T-helper 2 cell treated with Interferon-gamma antibody and Interleukin-4, amounts not matched to agents 100 ng/mL and 5 ng/mL, for 36 hours (primary cell): Measurements from ENCODE around the gene FOXB1. TPM values are rescaled to one million over a fixed set of nuclear protein-coding genes. Genes with fewer than 3 reads are reported as not detected.

Source experiments
- intact Hi-C: fragments of 100-400 bp; cut with micrococcal nuclease; formaldehyde crosslinking; loops from one replicate; pipeline ENCODE4 v1.15.1; 2023
- total RNA-seq: library from RNA; stranded (reverse); gene quantifications from 2 replicates; pipeline ENCODE4 v1.2.3, GENCODE V29; 2022

FOXB1 gene
- total RNA-seq, 1 donor from 2014 or later, result 1.6 TPM

DNA sequence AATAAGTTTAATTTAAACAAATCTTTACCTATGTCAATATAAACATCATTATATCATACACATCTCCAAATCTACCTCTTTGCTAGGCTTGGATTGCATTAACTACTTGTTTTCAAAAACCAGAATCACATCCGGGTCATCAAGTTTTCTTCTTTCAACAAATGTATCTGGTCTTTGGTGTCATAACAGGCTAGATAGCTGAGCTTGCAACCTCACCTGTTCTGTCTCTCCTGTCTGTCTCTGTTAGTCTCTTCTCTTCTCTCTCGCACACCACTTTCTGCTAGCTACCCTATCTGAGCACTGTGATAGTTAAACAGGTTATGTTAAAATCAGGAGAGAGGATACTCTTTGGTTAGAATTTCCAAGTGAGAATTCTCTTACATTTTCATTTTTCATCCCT lies 6.7 kb downstream of the FOXB1 start:
- intact Hi-C loops, result loop anchor here (10.0 kb wide), 1 partner anchor 64 kb away; no protein-coding TSS in a partner anchor

GRCh38 chr15:60012695-60013094 lies 8.6 kb downstream of the FOXB1 start:
- intact Hi-C loops, result loop anchor here (10.0 kb wide), 1 partner anchor 62 kb away; no protein-coding TSS in a partner anchor

- intact Hi-C loops, result loop anchor here (10.0 kb wide), 1 partner anchor 57 kb away; no protein-coding TSS in a partner anchor
These were observed 13.7 kb downstream of the FOXB1 start for GRCh38 chr15:60017538-60018520.

DNA sequence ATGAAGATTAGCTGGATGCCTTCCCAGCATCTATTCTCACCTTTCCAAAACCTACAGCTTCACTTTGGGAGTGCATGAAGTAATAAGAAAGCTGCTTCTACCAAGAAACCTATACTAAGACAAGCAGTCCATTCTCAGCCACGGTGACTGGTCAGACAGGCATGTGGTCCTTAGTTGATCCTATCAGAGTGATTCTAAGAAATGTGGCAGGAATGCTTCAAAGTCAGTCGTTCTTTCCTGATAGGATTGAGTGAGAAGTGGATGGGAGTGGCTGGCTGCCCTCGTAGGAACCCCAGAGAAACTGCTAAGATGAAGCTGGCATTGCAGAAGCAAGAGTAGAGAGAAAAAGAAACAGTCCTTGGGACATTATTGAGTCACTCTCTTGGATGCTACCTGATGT lies 16.6 kb downstream of the FOXB1 start:
- intact Hi-C loops, result no loop called here

DNA sequence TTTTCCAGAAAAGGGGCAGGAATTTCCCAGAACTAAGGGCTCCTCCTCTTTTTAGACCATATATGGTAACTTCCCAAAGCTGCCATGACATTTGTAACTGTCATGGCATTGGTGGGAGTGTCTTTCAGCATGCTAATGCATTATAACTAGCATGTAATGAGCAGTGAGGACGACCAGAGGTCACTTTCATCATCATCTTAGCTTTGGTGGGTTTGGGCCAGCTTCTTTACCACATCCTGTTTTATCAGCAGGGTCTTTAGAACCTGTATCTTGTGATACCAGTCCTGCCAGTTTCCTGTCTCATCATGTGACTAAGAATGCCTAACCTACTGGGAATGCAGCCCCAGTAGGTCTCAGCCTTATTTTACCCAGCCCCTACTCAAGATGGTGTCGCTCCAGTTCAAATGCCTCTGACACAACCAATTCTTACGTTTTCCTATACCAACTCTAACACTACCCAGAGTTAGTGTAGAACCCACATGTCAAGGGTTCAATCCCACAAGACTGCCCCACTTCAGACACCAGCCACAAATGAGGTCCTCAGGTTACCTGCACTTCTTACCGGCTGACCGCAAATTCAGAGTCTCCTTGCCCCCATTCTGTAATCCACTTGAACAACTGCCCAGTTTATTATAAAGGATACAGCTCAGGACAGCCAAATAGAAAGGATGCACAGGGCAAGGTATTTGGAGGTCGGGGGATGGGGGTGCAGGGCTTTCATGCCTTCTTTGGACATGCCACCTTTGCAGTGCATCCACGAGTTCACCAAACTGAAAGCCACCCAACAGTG lies 17.7 kb downstream of the FOXB1 start:
- intact Hi-C loops, result no loop called here

GRCh38 chr15:60022379-60022741 lies 18.2 kb downstream of the FOXB1 start:
- intact Hi-C loops, result no loop called here

GRCh38 chr15:60026555-60026954 lies 22.4 kb downstream of the FOXB1 start:
- intact Hi-C loops, result no loop called here

- intact Hi-C loops, result no loop called here
These were observed 31.2 kb downstream of the FOXB1 start for GRCh38 chr15:60035344-60035743.

DNA sequence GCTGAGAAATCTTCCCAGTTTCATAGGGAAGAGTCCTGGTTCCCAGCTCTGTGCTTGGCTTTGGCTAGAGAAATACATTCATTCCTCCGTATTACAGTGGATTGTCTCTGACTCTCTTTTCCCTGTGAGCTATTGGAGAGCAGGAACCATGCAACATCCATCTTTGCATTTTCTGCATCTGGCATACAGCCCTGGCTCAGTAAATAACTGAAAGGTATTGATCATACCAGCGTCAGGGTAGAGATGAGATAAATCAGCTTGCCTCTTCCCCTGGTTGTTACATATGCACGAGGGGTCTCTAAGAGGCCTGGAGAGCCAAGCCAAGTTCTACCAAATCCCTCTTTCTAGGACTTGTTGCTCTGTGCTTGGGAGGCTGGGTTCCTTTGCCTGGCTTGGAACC lies 35.2 kb downstream of the FOXB1 start:
- intact Hi-C loops, result no loop called here

DNA sequence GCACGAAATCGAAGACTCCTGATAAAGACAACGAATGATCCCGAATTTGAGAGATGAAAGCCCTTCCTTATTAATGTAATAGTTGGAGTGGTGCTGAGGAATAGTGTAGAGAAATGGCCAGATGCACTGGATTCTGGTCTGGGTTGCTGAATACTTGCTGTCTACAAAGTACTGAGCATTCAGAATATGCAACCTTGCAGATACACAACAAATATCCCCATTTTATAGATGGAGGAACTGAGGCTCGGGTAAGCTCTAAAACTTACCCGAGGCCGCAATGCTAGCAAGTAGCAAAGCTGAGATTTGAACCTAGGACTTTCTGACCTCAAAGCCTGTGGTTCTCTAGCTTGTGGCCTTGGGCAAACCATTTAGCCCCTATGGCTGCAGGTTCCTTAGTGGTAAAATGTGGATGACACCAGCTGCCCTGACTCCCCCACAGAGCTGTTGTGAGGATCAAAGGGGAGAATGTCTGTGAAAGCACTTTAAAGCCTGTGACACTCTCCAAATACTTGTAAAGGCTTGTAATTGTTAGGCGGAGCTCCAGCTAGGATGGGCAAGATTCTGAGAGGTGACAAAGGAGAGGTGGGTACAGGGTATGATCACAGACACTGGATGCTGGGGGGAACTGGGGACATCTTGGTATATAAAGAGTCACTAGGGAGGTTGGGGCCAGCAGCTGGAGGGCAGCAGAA lies 39.8 kb downstream of the FOXB1 start:
- intact Hi-C loops, result loop anchor here (2.0 kb wide), 1 partner anchor 37 kb away; no protein-coding TSS in a partner anchor

GRCh38 chr15:60044636-60045270 lies 40.6 kb downstream of the FOXB1 start:
- intact Hi-C loops, result loop anchor here (2.0 kb wide), 1 partner anchor 38 kb away; no protein-coding TSS in a partner anchor

- intact Hi-C loops, result no loop called here
These were observed 43.6 kb downstream of the FOXB1 start for GRCh38 chr15:60047701-60048100.

DNA sequence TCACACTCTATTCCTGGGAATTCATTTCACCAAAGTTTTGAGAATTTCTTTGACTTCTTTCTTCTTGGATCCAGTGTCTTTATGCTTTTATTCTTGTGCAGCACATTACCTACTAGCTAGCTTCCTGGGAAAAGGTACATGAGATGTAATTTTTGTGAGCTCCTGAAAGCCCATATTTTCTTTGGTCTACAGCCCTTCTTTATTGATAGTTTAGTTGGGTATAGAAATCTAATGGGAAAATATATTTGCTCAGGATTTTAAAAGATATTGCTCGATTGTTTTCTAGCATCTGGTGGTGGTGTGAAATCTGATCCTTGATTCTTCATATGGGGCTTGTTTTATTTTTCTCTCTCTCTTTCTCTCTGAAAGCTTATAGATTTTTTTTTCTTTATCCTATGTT lies 45.8 kb downstream of the FOXB1 start:
- intact Hi-C loops, result no loop called here

DNA sequence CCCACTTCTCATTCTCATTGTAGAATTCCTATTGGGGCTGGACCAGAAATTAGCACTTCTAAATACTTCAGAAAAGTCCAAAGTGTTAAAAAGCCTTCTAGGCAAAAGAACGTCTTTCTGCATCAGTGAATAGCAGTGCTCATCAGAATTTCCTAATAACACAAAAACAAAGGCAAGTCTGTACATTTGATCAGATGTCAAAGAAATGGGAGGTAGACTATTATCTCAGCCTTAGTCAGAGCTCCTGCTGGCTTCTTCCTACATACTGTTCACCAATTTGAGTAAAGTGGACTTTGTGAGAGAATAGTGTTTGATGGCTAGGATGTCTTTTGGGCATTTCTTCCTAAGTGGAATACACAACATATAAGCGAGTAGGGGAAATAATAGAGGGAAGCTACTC lies 48.7 kb downstream of the FOXB1 start:
- intact Hi-C loops, result no loop called here

DNA sequence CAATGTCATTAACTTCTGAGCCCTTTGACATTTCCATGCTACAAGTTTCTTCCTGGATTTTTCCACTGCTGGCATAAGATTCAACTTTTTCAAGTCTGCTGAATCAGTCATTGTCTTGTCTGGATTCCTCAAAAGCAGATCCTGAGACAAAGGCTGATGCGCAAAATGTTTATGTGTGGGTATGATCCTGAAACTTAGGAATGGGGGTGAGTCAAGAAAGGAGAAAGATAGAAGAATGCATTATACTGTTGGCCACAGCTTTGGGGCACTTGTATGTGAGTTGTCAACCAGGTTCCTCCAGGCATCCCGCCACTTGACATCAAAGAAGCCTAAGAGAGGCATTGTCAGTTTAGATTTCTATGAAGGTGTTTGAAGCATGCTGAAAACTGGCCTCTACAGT lies 50.4 kb downstream of the FOXB1 start:
- intact Hi-C loops, result no loop called here
